GM19463 (cell line): ENCODE results near the gene LAMB1.
"Not testable (repeated sequence)": the region's sequence is repeated elsewhere in the genome, so short reads cannot be mapped to it uniquely, and the experiment has no call there.

Source experiments
- ATAC-seq: cut with Tn5 transposase; IDR thresholded peaks from one replicate; pipeline ENCODE4 v1.9.1; 2021; ENCODE audit warnings: mild to moderate bottlenecking, moderate library complexity; ENCODE audit not compliant: unreplicated experiment

The LAMB1 gene

DNA sequence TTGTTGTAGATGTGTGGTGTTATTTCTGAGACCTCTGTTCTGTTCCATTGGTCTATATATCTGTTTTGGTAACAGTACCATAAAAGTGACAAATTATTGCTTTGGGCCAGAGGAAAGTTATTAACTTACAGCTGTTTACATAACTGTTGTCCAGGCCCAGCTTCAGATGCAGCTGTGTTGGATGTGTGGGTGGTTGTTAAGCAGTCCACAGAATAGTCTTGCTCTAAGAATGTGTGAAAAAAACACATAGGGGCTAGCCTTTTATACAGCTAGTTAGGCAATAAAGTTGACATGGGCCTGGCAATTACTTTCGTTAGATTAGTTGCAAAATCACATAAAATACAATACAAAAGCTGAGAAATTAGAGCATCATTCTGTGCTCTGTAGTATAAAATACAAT is 80.1 kb downstream of the LAMB1 start:
- no peak for ATAC-seq

DNA sequence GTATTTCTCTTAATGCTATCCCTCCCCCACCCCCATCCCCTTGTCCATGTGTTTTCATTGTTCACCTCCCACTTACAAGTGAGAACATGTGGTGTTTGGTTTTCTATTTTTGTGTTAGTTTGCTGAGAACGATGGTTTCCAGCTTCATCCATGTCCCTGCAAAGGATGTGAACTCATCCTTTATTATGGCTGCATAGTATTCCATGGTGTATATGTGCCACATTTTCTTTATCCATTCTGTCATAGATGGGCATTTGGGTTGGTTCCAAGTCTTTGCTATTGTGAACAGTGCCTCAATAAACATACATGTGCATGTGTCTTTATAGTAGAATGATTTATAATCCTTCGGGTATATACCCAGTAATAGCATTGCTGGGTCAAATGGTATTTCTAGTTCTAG is 81.1 kb downstream of the LAMB1 start:
- ATAC-seq = not testable (repeated sequence)

DNA sequence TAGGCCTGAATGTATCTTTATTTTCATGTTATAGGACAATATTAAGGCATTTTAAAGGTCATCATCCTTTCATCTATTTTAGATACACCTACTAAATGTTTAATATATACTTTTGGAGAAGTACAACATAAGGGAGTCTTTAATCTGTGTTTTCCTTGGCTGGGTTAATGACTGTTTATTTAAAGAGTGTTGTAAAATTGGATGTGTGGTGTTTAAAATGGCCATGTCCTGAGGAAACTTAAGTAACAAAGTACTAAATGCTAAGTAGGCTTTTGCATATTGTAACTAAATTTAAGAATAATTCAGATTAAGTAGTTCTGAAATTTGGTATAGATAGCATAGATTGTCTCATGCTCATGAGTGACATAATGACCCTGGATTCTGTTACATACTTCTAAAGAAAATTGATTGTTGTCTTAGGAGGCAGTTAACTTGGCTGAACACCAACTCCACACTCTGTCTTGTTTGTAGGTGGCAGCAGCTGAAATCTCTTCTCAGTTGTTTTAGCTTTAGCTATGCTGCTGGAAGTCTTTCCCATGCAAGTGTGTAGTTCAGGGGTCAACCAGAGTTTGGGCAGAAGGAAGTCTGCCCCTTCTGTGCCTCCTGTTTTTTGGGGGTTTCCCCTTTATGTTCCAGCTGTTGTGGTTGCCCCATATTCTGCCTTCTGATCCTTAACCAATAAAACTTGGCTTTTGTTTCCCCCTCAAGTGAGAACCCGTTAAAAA is 82.8 kb downstream of the LAMB1 start:
- no peak for ATAC-seq

DNA sequence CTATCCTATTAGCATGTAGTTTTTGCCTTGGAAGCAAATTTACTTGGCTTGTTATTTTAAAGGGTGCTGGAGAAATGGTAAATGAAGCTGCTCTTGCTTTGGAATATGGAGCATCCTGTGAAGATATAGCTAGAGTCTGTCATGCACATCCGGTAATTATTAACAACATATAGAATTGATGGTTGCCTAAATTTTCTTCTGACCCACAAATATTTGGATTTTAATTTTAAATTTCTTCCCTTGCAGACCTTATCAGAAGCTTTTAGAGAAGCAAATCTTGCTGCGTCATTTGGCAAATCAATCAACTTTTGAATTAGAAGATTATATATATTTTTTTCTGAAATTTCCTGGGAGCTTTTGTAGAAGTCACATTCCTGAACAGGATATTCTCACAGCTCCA is 84.0 kb downstream of the LAMB1 start:
- no peak for ATAC-seq

DNA sequence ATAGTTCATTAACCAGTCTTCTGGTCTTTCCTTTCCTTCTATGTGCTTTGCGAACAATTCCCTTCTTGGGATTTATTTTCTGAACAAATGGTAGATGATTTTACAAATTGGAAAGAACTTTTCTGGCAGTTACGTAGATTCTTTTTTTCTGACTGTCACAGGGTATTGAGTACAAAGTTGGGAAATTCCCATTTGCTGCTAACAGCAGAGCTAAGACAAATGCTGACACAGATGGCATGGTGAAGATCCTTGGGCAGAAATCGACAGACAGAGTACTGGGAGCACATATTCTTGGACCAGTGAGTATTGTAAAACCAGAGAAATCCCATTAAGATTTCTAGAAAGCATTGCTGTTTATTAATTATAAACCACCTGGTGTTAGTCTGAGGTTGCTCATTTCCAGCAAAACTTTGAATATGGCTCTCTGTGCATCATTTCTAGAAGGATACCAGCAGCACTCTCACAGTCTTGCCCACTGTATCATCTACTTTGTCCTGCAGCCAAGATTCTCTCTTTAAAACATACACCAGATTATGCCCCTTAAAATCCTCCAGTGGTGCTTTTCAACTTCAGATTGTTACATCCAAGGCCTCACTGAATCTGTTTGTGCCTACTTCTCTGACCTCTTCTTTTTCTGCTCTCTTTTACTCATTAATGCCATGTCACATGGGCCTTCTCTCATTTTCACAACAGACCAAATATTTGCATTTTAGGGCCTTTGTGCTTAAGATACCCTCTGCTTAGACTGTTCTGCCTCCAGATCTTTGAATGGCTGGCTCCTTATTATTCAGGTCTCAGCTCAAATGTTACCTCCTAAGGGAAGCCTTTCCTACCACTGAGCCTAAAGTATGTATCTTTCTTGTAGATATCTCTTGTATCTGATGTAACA is 85.0 kb downstream of the LAMB1 start:
- peak; percentile 79 for ATAC-seq

DNA sequence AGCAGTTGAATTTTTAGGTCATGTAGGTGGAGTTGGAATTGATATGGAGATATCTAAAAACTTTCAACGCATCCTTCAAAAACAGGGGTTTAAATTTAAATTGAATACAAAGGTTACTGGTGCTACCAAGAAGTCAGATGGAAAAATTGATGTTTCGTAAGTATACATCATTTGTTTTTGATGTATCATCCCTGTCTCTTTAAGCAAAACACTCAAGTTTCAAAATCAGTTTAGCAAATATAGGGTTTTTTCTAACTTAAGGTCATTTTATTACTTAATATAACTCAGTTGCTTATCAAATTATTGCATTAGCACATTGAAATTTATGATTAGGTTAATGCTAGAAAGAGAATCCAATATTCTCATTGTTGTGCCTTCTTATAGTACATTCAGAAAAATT is 87.4 kb downstream of the LAMB1 start:
- ATAC-seq = no peak

DNA sequence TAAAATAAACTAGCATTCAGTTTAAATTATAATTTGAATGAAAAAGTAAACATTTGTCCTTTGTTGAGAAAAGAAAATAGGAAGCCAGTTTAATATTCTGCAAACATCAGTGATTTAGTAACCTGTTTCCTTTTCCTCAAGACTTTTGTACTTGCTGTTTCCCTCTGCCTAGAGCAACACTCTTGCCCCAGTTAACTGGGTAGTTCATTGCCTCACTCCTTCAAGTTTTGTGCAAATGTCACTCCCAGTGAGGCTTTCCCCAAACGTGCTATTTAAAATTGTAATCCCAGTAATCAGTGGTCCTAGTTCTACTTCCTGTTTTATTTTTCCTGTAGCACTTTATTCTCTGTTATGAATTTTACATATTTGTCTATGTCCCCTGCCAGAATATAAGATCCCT is 88.1 kb downstream of the LAMB1 start:
- no peak for ATAC-seq

DNA sequence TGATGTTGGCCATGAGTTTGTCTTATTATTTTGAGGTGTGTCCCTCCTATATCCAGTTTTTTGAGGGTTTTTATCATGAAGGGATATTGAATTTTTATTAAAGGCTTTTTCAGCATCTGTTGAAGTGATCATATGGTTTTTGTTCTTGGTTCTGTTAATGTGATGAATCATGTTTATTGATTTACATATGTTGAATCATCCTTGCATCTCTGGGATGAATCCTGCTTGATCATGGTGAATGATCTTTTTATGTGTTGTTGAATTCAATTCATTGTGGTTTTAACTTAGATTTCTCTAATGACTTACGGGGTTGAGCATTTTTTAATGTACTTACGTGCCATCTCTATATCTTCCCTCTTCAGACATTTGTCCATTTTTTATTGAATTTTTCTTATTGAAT is 89.1 kb downstream of the LAMB1 start:
- no peak for ATAC-seq

DNA sequence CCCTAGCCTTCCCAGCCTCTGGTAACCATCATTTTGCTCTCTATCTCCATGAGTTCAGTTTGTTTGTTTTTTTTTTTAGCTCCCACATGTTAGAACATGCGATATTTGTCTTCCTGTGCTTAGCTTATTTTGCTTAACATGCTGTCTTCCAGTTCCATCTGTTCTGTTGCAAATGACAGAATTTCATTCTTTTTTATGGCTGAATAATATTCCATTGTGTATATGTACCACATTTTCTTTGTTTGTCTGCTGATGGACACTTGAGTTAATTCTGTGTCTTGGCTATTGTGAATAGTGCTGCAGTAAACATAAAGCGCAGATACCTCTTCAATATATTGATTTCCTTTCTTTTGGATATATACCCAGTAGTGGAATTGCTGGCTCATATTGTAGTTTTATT is 91.0 kb downstream of the LAMB1 start:
- no peak for ATAC-seq

DNA sequence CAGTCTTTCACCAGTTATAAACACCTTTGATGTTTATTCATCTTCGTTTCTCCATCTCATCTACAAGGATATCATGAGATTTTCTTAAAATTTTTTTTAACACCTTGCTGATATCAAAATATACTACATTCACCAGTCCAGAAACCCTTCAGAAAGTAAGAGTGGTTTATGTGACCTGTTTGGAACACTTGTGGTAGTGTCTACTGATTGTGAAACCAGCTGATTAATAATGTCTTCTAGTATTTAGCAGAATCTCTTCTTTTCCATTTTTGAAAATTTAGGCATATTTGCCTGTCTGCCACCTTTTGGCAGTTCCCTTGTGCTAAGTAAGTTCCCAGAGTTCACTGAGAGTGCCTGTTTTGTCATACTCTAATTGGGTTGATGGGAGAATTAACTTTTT is 93.5 kb downstream of the LAMB1 start:
- ATAC-seq = no peak

DNA sequence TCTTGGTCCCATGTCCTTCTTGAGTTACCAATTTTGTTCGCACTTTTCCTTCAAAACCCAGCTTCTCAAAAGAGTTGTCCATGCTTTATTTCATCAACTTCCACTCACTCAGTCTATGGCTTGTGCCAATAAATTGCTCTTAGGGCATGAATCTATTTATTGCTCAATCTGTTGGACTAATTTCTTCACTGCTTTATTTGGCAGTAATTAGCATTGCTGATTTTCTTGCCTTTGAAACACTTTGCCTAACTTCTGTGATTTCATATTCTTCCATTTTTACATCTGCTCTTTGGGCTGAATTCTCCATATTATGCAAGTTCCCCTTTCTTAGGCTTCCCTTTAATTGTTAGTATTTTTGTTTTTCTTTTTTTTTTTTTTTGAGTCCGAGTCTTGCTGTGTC is 95.2 kb downstream of the LAMB1 start:
- ATAC-seq = no peak

DNA sequence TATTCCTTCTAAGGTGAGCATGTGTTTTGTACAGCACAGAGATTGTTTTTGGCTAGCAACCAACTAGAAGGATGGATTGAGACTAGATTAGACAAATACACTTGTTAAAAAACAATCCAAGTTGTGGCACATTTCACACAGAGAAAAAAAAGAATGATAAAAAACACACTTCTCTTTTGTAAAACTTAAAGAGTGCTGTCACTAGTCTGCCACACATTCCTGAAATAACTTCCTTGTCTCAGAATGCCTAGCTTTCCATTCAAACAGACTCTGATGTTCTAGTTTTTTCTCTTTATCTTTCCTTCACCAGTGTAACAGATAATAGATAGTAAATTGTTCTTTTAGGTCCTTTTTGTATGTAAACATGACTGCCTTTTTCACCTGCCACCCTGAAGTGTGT is 100.6 kb downstream of the LAMB1 start:
- ATAC-seq = no peak

DNA sequence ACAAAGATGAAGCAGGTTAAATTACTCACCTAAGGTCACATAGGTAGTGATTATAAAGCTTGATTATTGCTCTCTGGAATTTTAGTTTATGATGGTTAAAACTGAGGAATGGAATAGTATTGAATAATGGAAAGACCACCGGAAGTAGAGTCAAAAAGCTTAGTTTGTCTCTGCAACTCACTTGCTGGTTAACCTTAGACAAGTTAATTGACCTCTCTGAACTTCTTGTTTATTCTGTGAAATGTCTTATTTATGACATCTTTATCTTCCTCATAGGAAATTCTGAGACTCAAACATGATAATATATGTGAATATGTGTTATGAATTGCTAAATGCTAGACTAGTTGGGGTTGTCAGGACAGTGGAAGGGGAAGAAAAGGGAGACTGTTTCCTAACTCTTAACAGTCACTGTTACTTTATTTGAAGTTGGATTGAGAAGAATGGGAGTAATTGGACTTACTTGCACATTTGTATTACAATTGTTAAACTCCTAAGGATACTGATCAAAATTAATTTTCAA is 102.4 kb downstream of the LAMB1 start:
- no peak for ATAC-seq

DNA sequence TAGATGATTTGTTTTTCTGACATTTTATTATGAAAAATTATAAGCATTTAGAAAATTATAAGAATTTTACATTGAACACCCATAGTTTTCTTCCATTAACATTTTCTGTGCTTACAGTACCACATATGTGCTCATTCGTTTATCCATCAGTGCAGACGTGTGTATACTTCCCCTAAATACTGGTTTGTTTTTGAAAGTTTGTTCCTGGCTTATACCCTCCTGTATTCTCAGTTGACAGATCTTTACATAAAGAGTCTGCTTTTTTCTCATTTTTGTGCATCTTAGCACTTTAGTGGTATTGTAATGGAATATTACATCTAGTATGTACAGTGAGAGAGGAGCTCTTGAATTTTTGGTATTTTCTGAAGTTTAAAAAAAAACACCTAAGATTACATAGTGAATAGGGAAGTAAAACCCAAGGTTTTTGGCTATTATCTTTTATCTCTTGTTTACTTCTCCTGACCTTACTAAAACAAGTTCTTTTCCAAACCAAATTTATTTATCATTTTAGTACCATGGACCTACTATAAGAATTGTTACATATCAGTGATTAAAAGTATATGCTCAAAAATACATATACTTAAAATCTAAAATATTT is 103.9 kb downstream of the LAMB1 start:
- ATAC-seq = no peak

DNA sequence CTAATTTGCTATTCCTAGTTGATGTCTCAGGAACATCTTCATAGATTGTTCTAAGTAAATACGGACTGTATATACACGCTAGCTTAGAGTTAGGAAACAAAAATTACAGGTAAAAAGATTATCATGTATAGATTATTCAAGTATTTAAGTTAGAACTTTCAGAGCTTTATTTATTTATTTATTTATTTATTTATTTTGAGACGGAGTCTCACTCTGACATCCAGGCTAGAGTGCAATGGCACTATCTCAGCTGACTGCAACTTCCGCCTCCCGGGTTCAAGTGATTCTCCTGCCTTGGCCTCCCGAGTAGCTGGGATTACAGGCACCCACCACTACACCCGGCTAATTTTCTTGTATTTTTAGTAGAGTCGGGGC is 110.6 kb downstream of the LAMB1 start:
- not testable (repeated sequence) for ATAC-seq

DNA sequence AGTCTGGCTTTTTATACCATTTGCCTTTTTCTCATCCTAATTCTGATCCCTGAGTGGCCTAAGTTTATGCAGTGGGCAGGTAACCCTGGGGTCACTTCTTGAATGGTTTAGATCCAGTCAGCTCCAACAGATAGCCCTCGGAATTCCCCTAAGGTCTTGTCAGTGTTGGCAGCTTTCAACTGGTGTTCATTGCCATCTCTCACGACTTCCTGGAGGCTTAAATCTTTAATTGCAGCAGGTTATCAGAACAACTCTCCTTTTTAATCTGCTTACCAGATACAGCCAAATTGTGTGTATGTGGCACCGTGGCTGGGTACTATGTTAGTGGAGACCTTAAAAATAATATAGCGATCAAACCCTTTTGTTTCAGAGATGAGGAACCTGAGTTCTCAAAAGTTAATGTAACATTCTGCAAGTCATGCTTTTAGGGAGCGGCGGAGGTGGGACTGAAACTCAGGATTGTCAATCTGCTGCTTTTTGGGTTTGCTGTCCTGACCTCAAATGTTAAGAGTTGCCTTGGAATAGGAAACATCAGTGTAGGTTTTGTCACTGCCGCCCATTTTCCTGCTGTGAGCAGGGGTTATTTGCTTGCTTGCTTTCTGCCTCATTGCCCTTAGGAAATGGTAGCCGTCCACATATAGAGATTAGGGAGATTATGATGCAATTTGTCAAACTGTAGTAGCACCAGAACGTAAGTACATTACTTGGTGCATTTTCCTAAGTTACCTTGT is 111.2 kb downstream of the LAMB1 start:
- peak; percentile 17 for ATAC-seq

DNA sequence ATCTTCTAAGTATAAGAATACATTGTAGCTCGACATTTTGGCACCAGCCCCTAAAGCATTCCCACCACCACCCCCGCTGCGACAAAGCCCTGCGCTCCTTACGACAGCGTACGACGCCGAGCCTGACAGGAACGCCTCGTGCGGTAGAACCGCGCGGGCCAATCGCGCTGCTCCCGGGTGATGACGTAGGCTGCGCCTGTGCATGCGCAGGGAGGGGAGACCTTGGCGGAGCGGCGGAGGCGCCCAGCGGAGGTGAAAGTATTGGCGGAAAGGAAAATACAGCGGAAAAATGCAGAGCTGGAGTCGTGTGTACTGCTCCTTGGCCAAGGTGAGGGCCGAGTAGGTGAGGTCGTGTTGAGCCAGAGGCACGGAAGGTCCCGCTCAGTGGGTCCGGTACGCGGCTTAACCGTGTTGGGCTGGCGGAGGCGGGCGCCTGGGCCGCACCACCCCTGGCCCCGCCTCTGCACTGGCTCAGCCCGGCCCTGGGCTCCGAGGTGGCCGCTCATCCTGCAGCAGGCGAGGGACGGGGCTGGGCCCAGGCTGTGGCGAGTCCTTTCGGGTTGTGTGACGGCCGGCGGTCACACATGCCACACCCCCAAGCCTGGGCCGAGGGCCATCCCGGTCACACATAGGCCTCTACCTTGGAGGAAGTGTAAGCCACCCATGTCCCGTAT is 111.9 kb downstream of the LAMB1 start, which contains the start of gene DLD:
Gene DLD (plus strand): TSS at position 222 of the 674 bp plus-strand sequence. CDS start 68 bp downstream, at position 290.
- peak; percentile 98 for ATAC-seq

DNA sequence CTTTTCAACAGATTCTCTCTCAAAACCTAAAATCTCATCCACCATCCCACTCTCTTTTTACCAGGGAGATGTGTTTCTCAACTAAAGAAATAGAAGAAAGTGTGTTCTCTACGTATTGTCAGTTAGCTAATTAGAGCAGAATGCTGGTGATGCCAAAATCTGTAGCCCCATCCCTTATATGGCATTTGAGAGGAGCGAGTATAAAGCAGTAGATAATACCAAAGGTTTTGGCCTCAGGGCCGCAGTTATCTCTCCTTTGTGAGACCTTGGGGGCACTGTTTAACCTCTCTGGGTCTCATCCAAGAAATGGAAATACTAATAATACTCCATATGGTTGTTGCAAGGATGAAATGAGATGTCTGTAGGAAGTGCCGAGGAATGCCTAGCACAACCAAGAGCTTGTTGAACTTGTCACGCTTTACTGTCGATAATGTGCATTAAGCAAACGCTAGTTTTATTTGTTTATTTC is 112.4 kb downstream of the LAMB1 start:
- ATAC-seq = no peak

DNA sequence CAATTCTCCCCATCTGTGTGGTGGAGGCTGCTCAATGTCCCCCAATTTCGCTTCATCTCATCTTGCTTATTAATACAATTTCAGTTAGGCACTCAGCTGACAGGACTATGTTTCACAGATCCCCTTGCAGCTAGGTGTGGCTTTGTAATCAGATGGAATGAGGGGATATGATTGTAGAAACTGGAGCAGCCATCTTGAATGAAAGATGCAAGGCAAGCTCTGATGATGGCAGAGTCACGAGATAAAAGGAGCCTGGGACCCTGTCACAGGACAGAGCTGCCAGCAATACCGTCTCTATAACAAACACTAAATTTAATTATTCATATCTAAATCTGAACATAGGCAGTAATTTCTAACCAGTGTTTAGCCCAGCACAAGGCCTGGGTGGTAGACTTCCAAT is 113.0 kb downstream of the LAMB1 start:
- ATAC-seq = no peak

DNA sequence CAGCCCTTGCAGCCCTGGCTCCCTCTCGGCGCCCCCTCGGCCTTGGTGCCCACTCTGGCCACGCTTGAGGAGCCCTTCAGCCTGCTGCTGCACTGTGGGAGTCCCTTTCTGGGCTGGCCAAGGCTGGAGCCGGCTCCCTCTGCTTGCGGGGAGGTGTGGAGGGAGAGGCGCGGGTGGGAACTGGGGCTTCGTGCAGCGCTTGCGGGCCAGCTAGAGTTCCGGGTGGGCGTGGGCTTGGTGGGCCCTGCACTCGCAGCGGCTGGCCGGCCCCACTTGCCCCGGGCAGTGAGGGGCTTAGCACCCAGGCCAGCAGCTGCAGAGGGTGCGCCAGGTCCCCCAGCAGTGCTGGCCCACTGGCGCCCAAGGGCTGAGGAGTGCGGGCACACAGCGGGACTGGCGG is 115.1 kb downstream of the LAMB1 start:
- ATAC-seq = not testable (repeated sequence)
